Kidney (tissue), 14 donors: ENCODE data around the gene SMG6. TPM values are rescaled to one million over a fixed set of nuclear protein-coding genes. Genes with fewer than 3 reads are reported as not detected.

Experiments
- DNase-seq, 5 donors: peaks; one replicate each; pipeline ENCODE4 v3.0.0-alpha.2; 2013 to 2020
- FAIRE-seq: peaks from 2 replicates; lab custom pipeline; 2012; peaks lifted over from hg19 to GRCh38; lab: Jason Lieb, UNC
- H3K27ac ChIP-seq, 2 donors: one replicate each; pipeline ENCODE4 v1.7.0; 2013; ENCODE audit warnings: low read depth in 2 of 2, low read length in 2 of 2, inconsistent platforms in 1 of 2
- H3K27me3 ChIP-seq: one replicate; pipeline ENCODE4 v1.7.1; 2013; ENCODE audit warnings: low read length, inconsistent platforms; ENCODE audit not compliant: control insufficient read depth, insufficient read depth
- H3K36me3 ChIP-seq, 3 donors: one replicate each; pipeline versions ENCODE4 v1.7.0 to v1.7.1; 2013; ENCODE audit warnings: low read length in 3 of 3, control low read depth in 1 of 3, inconsistent platforms in 1 of 3; ENCODE audit not compliant: insufficient read depth in 3 of 3, control insufficient read depth in 2 of 3
- H3K4me1 ChIP-seq, 3 donors: one replicate each; pipeline versions ENCODE4 v1.7.0 to v1.7.1; 2013; ENCODE audit warnings: low read length in 3 of 3, inconsistent platforms in 1 of 3, low read depth in 1 of 3; ENCODE audit not compliant: control insufficient read depth in 2 of 3, insufficient read depth in 2 of 3
- H3K4me3 ChIP-seq, 3 donors: one replicate each; pipeline versions ENCODE4 v1.7.0 to v1.8.1; 2013; ENCODE audit warnings: low read length in 3 of 3, control low read depth in 1 of 3, inconsistent platforms in 1 of 3
- H3K9ac ChIP-seq, 3 donors: one replicate each; pipeline versions ENCODE4 v1.7.0 to v1.7.1; 2013; ENCODE audit warnings: low read length in 3 of 3, control low read depth in 1 of 3, inconsistent platforms in 1 of 3
- H3K9me3 ChIP-seq, 3 donors: one replicate each; pipeline versions ENCODE4 v1.7.0 to v1.7.1; 2013; ENCODE audit warnings: low read length in 3 of 3, control low read depth in 1 of 3, inconsistent platforms in 1 of 3; ENCODE audit not compliant: control insufficient read depth in 2 of 3, insufficient read depth in 1 of 3
- CTCF ChIP-seq: IDR thresholded peaks from 3 replicates; pipeline ENCODE4 v1.5.1; 2012; ENCODE audit warnings: mild to moderate bottlenecking, moderate library complexity, borderline replicate concordance; ENCODE audit not compliant: insufficient read depth; ENCODE audit errors: extremely low read depth
- intact Hi-C: fragments of 100-400 bp; cut with DNase I; formaldehyde crosslinking; loops from one replicate; pipeline ENCODE4 v1.11.1; 2022
- polyA plus RNA-seq: library from polyadenylated mRNA; stranded (reverse); fragments of 350-450 nt; fragmentation: Illumina TruSeq; extraction: RNeasy Lipid Tissue Mini Kit (QIAGEN cat#74804); gene quantifications from one replicate; pipeline ENCODE4 v1.2.3, GENCODE V29; 2014; ENCODE audit warnings: low read depth, low replicate concordance; ENCODE audit not compliant: insufficient read depth
- total RNA-seq: library from RNA; stranded (reverse); fragmentation: NEBNext Ultra II Directional; extraction: Animal tissue kit (Norgen Biotek cat#: 25700); gene quantifications from one replicate; pipeline ENCODE4 v1.2.1, GENCODE V29; 2021
- donor health status: control.
- donor health status: control.
- donor health status: control.
- donor health status: control.
- donor health status: control.
- donor health status: DM: yes; HTN: yes; CAD: no.
- donor health status: Normal renal cell carcinoma (clear cell type).

Gene SMG6
- total and polyA plus RNA-seq, 2 donors from 2014 or later, result 20.6 to 37.3 TPM

DNA sequence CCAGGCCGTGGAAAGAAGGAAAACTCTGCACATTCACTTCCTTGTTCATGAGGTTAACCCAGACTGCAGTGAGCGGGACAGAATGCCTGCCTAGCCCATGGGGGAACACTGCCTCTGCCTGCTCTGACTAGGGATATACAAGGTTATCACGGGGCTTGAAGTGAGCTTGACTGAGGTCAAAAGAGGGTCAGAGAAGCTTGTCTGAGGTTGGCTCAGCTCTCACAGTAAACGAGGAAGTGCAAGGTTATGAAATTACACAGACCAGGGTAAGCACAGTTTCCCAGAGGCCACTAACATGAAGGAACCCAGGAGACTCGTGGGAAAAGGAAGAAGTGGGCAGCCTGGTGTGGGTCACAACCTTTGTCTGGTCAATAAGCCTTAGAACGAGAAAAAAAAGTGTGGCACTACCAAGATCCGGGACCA lies 220.0 kb downstream of the SMG6 start:
- peaks cover 9 to 46% (median 19%) of the 10 kb centered on the region in 3 donors for H3K4me1 ChIP-seq
- intact Hi-C loops, result no loop called here
- peak overlapping the region; percentile 68 to 88 for H3K27ac ChIP-seq
- DNase-seq, result peak in 1 of 5 donors; percentile 50
- peaks cover 0 to 16% (median 12%) of the 10 kb centered on the region in 3 donors for H3K36me3 ChIP-seq
- H3K27me3 ChIP-seq, result no peaks in the 10 kb centered on the region
- H3K9ac ChIP-seq, result peak overlapping the region in 1 of 3 donors; percentile 18
- TF ChIP-seq CTCF, result no peak
- FAIRE-seq, result no peak
- no peak overlapping the region for H3K4me3 ChIP-seq
- no peaks in the 10 kb centered on the region for H3K9me3 ChIP-seq

DNA sequence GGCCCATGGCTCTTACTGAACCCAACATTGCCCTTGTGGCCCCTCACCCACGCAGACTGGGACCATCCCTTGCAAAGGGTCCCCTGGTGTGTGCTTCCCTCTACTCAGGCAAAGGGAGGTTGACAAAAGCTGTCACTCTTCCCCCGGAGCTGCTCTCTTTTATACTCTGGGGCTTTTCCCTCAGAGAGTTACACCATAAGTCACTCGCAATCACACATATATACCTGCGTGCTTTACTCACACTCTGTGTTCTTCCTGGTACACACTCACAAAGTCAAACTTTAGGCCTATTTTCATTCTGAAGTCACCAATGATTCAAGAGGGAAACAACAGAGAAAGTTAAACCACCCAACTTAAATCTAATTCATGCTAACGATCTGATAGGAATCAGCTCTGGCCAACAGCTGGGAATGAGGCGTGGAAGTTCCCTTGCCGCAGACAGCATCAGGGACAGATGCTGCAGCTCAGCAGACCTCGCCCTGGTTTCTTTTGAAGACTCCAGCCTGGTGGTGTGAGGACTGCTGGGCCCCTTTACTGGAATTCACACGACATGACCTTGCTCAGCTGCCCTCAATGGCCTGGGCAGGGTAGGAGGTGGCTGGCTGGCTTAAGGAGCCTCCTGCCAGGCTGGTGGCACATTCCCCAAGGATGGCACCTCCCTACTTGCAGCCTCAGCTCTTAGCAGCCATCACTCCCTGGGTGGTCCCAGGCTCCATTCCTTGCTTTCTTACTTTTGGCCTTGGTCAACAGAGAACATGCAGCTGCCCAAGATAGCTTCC lies 221.4 kb downstream of the SMG6 start:
- TF ChIP-seq CTCF, result no peak
- intact Hi-C loops, result no loop called here
- Histone ChIP-seq H3K27me3 (no peaks in the 10 kb centered on the region), H3K9me3 (no peaks in the 10 kb centered on the region), H3K4me1 (peaks cover 9 to 34% (median 12%) of the 10 kb centered on the region in 3 donors), H3K27ac (no peak overlapping the region), H3K9ac (no peak overlapping the region), H3K4me3 (no peak overlapping the region), H3K36me3 (peaks cover 0 to 24% (median 17%) of the 10 kb centered on the region in 3 donors)
- DNase-seq, result peak in 1 of 5 donors; percentile 88
- no peak for FAIRE-seq

DNA sequence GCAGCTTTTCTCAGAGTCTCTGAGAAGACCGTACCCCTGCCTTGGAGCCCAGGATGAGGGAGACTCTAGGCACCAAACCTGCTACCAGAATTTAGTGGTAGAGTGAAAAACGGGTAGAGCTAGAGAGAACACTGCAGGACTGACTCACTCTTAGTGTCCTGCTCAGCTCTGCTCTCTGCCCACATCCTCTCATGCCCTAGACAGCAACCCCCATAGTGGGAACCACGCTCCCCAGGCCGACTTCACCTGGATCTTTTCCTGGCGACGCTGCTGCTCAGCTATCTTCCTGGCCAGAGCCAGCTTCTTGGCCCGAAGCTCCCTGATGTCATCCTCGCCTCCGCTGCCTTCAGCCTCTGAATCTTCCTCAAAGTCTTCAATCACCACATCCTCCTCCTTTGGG lies 222.0 kb downstream of the SMG6 start:
- Histone ChIP-seq H3K4me3 (no peak overlapping the region), H3K4me1 (peaks cover 11 to 29% (median 12%) of the 10 kb centered on the region in 3 donors), H3K36me3 (peaks cover 0 to 20% (median 20%) of the 10 kb centered on the region in 3 donors), H3K9me3 (no peaks in the 10 kb centered on the region), H3K27me3 (no peaks in the 10 kb centered on the region), H3K9ac (no peak overlapping the region), H3K27ac (no peak overlapping the region)
- FAIRE-seq (no peak), DNase-seq (no peak)
- intact Hi-C loops, result no loop called here
- no peak for TF ChIP-seq CTCF
